GM10248 (cell line): ENCODE results near the gene CCDC85A.

Source experiments
- CTCF ChIA-PET: fragments of 300-600 bp; sonication (Branson Sonifier 250); formaldehyde crosslinking; extraction: SDS; loops from one replicate; lab custom pipeline; 2021; ENCODE audit warnings: antibody characterized with exemption; lab: Yijun Ruan, JAX
- POLR2A ChIA-PET: fragments of 350-650 bp; sonication (Branson Sonifier 250); formaldehyde crosslinking; extraction: SDS; loops from one replicate; lab custom pipeline; 2020; ENCODE audit warnings: antibody characterized with exemption; lab: Yijun Ruan, JAX
- DNase-seq: peaks from one replicate; pipeline ENCODE4 v3.0.0; 2012; ENCODE audit errors: extremely low spot score
- TF ChIP-seq, protein P1 (sequence below): IDR thresholded peaks from 2 replicates; pipeline ENCODE4 v1.5.1; 2012; ENCODE audit warnings: mild to moderate bottlenecking, low read depth; ENCODE audit errors: extremely low read depth, missing control alignments, control extremely low read depth

Gene CCDC85A

DNA sequence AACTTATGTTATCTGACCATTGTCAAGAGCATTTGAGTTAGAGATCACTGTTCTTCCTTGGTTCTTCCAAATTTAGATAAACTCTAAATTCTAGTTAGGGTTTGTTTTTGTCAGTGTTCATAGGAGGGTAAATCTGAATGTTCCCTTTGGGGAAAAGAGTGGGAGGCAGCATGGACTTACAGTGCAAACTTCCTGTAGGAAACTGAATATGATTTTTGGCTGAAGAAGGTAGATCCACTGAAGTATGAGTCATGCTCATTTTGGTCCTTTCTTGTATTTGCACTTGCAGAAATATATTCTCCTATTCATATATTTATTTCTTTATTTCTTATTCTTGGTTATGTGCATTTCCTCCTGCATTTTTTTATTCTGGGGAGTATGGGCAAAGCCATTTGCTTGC lies 27.3 kb downstream of the CCDC85A start:
- TF ChIP-seq, protein P1, sequence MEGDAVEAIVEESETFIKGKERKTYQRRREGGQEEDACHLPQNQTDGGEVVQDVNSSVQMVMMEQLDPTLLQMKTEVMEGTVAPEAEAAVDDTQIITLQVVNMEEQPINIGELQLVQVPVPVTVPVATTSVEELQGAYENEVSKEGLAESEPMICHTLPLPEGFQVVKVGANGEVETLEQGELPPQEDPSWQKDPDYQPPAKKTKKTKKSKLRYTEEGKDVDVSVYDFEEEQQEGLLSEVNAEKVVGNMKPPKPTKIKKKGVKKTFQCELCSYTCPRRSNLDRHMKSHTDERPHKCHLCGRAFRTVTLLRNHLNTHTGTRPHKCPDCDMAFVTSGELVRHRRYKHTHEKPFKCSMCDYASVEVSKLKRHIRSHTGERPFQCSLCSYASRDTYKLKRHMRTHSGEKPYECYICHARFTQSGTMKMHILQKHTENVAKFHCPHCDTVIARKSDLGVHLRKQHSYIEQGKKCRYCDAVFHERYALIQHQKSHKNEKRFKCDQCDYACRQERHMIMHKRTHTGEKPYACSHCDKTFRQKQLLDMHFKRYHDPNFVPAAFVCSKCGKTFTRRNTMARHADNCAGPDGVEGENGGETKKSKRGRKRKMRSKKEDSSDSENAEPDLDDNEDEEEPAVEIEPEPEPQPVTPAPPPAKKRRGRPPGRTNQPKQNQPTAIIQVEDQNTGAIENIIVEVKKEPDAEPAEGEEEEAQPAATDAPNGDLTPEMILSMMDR, result no peak
- no peak for DNase-seq
- CTCF ChIA-PET, result no interaction called here
- POLR2A ChIA-PET, result no interaction called here

DNA sequence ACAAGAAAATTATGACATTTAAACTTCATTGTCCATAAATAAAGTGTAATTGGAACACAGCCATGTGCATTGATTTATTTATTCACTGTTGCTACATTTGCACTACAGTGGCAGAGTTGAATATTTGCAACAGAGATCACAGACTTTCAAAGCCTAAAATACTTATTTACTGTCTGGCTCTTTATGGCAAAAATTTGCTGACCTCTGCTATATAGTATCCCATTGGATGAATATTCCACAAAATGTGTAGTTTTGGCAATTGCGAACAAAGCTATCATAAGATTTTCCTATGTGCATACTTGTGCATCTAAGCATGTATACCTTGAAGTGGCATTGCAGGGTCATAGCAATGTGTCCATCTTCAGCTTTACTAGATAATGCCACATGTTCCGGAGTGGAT lies 32.1 kb downstream of the CCDC85A start:
- CTCF ChIA-PET, result interaction anchor here (1.1 kb wide), 1 partner anchor 13 kb away, joined by 3 read pairs; no protein-coding TSS in a partner anchor
- POLR2A ChIA-PET, result interaction anchor here (0.7 kb wide), 1 partner anchor 1101 kb away, joined by 3 read pairs; no protein-coding TSS in a partner anchor
- TF ChIP-seq, protein P1, result no peak
- DNase-seq, result no peak

DNA sequence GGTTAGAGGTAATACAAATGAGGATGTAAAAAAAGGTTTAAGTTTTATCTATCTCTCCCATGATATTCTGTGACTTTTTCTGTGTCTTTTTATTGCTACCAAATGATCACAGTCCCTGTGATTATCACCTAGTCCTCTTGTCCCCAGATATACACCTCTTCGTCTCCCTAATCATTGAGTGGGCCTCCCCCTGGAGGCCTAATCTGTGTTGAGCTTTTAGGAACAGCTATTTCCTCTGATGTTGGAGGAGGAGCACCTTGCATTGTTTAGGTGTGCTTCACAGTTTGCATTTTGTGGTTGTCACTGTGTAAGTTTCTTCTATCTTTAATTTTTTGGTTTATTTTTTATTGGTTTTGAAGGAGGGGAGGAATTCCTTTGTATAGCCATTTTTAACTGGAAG lies 33.3 kb downstream of the CCDC85A start:
- CTCF ChIA-PET, result no interaction called here
- DNase-seq, result no peak

DNA sequence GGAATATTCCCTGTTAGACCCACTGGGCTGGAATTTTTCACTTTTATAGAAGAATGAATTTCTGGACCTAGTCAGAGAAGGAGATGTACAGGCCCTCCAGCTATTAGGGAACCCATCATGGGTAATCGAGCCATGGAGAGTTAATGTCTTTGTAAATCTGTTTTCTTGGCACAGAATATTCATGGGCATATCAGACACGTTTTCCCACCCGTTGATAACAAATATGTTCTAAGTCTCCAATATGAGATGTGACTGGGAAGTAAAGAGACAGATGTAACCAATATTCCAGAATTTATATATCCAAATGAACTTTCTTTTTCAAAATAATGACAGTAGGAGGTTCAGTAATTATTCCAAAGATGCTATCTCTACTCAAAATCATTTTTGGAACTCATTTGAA lies 38.7 kb downstream of the CCDC85A start:
- TF ChIP-seq, protein P1, result no peak
- ChIA-PET POLR2A (no interaction called here), CTCF (no interaction called here)
- DNase-seq, result no peak

More for the DNA sequence above, 33.3 kb downstream of the CCDC85A start:
- POLR2A ChIA-PET, result no interaction called here
- TF ChIP-seq, protein P1, result no peak

DNA sequence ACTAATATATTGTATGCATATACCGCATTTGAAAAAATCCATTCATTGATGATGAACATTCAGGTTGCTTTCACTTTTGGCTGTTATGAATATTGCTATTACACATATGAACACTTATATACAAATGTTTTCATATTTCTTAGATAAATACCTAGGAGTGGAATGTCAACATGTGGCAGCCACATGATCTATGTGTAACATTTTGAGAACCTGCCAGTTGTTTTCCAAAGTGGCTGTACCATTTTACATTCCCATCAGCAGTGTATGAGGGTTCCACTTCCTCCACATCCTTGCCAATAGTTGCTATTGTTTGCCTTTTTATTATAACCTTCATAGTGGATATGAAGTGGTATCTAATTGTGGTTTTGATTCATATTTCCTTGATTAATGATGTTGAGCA lies 40.5 kb downstream of the CCDC85A start:
- TF ChIP-seq, protein P1, result no peak
- no peak for DNase-seq
- CTCF ChIA-PET, result no interaction called here
- POLR2A ChIA-PET, result no interaction called here

DNA sequence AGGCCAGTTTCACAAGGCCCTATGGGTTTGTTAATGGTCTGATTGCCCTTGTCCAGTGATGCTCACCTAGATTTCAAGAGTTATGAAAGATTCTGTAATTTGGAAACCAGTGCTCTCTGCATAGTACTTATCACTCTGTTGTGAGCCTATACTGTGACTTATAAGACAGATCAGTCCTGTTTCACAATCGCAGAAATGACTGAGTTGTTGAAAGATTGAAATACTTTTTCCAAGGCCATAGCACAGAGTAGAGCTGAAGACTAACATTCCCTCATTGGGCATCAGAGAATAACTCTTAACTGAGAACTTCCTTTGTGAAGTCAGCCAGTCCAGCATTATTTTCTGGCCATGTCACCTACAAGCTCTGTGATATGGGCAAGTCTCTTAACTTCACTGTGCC lies 44.0 kb downstream of the CCDC85A start:
- TF ChIP-seq, protein P1, result no peak
- ChIA-PET CTCF (interaction anchor here (1.3 kb wide), 1 partner anchor 12 kb away, joined by 3 read pairs; no protein-coding TSS in a partner anchor), POLR2A (no interaction called here)
- DNase-seq, result no peak
